Omental fat pad (tissue), 4 donors: ENCODE measurements around the gene PRUNE2. TPM values are rescaled to one million over a fixed set of nuclear protein-coding genes. Genes with fewer than 3 reads are reported as not detected.

Experiments
- ATAC-seq: fragments of 150-250 bp; one replicate; pipeline ENCODE4 v1.9.1; 2016; ENCODE audit warnings: mild to moderate bottlenecking, moderate library complexity; ENCODE audit not compliant: low FRiP score
- DNase-seq: peaks from one replicate; pipeline ENCODE4 v3.0.0-alpha.2; 2019; ENCODE audit warnings: low spot score
- CTCF ChIP-seq, 3 donors: fragments of 450-650 bp; IDR thresholded peaks; one replicate each; pipeline ENCODE4 v1.5.1; 2016 to 2017; ENCODE audit warnings: antibody characterized with exemption in 3 of 3, mild to moderate bottlenecking in 3 of 3, moderate library complexity in 2 of 3
- total RNA-seq, 4 donors: library from RNA; depleted of rRNA; stranded (reverse); fragments of >200 nt; gene quantifications; one replicate each; pipeline ENCODE4 v1.1.0, GENCODE V29; 2016

The PRUNE2 gene
- total RNA-seq, 4 donors from 2014 or later, result 3.1 to 13.4 (median 12.0) TPM

DNA sequence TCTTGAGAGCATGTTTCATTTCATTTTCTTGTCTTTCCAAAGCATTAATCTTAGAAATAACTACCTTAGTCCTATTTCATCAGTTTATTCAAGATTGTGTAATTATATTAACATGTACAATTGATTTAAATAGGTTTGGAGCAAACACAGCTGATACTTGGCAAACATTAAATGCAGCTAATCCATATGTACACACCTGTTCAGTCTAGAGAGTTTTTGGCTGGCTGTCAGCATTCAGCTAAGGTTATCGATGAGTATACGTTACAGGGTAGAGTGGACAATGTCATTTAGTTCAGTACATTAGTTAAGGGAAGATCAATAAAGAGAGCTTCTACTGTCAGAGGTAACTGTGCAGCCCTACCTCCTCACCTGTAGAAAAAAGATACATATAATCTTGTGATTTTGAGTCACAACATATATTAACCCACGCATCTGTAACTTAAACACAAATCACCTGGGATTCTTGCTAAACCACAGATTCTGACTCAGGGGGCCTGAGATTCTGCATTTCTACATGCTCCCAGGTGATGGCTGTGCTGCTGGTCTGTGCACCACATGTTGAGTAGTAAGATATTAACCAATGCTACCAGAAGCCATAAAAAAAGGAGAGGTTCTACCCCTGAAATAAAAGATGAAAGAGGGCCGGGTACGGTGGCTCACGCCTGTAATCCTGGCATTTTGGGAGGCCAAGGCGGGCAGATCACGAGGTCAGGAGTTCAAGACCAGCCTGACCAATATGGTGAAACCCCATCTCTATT is 175.8 kb downstream of the PRUNE2 start:
- TF ChIP-seq CTCF (IDR thresholded peaks at IDR 0.05), result no peak
- DNase-seq (no peak), ATAC-seq (no peak)

DNA sequence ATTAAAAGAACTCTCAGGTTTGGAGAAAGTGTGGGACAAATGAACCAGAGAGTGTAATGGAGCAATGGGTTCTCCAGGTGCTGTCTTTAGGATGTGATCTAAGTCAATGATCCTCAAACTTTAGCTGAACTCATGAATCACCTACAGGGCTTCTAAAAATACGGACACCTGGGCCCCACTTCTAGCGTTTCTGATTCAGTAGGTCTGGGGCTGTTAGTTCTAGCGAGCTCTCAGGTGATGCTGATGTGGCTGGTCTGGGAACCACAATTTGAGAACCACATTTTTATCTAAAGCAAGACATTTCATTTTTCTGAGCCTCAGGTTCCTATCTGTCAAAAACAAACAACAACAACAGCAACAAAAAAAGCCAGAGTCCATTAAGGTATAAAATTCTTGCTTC is 176.8 kb downstream of the PRUNE2 start:
- no peak for ATAC-seq
- no peak for DNase-seq
- TF ChIP-seq CTCF (IDR thresholded peaks at IDR 0.05), result no peak

- DNase-seq, result no peak
- ATAC-seq, result no peak
- TF ChIP-seq CTCF (IDR thresholded peaks at IDR 0.05), result no peak
Measured at GRCh38 chr9:76725885-76726284, 180.0 kb downstream of the PRUNE2 start.

DNA sequence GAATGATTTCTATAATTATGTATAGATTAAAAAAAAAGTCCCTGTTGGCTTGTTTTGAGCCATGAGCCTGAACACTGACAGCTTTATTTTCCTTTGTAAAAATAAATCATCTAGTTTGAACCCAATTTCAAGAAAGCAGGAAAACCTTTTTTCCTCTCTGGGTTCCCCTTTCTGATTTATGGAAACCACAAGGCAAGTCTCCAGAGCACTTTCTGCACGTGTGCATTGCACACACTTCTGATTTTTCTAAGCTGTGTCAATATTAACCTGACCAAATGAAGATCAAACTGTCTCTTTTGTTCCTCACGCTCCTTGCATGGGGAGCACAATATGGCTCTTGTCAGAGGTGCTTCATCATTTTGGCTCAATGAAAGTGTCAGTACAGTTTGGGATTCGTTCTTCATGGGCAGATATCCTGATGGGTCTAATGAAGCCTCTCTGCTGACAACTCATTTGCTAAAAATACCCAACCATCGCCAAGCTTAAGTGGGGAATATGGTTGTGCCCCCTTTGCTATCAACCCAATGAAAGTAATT is 180.8 kb downstream of the PRUNE2 start:
- ATAC-seq (no peak), DNase-seq (no peak)
- TF ChIP-seq CTCF (IDR thresholded peaks at IDR 0.05), result no peak

- DNase-seq (no peak), ATAC-seq (no peak)
- no peak for TF ChIP-seq CTCF (IDR thresholded peaks at IDR 0.05)
Measured at GRCh38 chr9:76720245-76720644, 185.7 kb downstream of the PRUNE2 start.

DNA sequence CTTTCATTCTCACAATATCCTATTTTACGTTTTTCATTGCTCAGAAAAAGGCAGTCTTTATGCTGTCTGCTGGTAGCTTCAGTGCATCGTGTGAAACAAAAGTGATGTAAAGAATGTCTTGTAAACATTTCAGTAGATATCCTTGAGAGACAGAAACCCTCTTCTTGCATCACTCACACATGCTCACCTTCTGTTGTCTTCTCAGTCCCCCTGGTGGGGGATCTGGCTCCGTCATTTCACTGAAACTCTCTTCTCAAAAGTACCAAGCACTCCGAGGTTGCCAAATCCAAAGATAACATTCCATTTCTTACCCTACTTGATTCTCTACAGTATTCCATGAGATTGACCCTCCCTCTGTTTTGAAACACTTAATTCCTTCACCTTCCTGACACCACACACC is 187.7 kb downstream of the PRUNE2 start:
- no peak for TF ChIP-seq CTCF (IDR thresholded peaks at IDR 0.05)
- DNase-seq, result no peak
- ATAC-seq, result no peak

- DNase-seq (no peak), ATAC-seq (no peak)
- TF ChIP-seq CTCF (IDR thresholded peaks at IDR 0.05), result no peak
Measured at GRCh38 chr9:76717613-76718012, 188.3 kb downstream of the PRUNE2 start.
